HUES6 (cell line): ENCODE results near the gene MYCBP.
A peak's percentile ranks its signal among the peaks of the same experiment; 100 is the strongest.

Experiments used
- H3K27ac ChIP-seq: 2 replicates; pipeline ENCODE4 v1.7.0; 2013; ENCODE audit warnings: low read depth, mild to moderate bottlenecking, low read length, inconsistent platforms
- H3K27me3 ChIP-seq: 2 replicates; pipeline ENCODE4 v1.6.1; 2013; ENCODE audit warnings: low read length; ENCODE audit not compliant: control insufficient read depth, insufficient read depth
- H3K36me3 ChIP-seq: 2 replicates; pipeline ENCODE4 v1.6.1; 2013; ENCODE audit warnings: low read length; ENCODE audit not compliant: control insufficient read depth, insufficient read depth
- H3K4me1 ChIP-seq: 2 replicates; pipeline ENCODE4 v1.6.1; 2013; ENCODE audit warnings: low read length; ENCODE audit not compliant: control insufficient read depth, insufficient read depth
- H3K4me3 ChIP-seq: 2 replicates; pipeline ENCODE4 v1.5.1; 2013; ENCODE audit warnings: low read depth, low read length
- H3K9ac ChIP-seq: one replicate; pipeline ENCODE4 v1.6.1; 2013; ENCODE audit warnings: mild to moderate bottlenecking, low read length
- H3K9me3 ChIP-seq: 2 replicates; pipeline ENCODE4 v1.6.1; 2013; ENCODE audit warnings: low read depth, low read length; ENCODE audit not compliant: control insufficient read depth, insufficient read depth

Gene MYCBP

DNA sequence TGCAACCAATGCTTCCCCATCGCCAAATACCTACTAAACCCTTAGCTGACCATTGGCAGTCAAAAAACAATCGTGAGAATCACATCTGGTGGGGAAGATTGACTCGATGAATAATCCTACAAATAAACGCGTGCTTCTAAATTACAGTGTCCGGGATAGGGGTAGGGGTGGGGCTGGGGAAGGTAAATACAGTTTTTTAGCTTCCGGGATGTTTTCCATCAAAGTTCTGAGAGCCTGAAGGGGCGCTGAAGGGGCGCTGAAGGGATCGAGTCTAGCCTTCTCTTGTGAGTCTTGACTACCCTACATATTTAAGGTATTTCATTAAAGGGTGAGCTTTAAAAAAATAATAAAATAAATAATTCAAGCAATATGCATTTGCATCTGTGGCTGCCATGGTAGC lies 54.1 kb downstream of the MYCBP start:
- Histone ChIP-seq H3K4me1 (peaks cover 12% of the 10 kb centered on the region), H3K4me3 (peak overlapping the region; percentile 72), H3K27me3 (peaks cover 49% of the 10 kb centered on the region), H3K36me3 (no peaks in the 10 kb centered on the region), H3K27ac (no peak overlapping the region; the same call in 1 of the 2 replicates), H3K9ac (peak overlapping the region; percentile 75), H3K9me3 (peaks cover 17% of the 10 kb centered on the region)

DNA sequence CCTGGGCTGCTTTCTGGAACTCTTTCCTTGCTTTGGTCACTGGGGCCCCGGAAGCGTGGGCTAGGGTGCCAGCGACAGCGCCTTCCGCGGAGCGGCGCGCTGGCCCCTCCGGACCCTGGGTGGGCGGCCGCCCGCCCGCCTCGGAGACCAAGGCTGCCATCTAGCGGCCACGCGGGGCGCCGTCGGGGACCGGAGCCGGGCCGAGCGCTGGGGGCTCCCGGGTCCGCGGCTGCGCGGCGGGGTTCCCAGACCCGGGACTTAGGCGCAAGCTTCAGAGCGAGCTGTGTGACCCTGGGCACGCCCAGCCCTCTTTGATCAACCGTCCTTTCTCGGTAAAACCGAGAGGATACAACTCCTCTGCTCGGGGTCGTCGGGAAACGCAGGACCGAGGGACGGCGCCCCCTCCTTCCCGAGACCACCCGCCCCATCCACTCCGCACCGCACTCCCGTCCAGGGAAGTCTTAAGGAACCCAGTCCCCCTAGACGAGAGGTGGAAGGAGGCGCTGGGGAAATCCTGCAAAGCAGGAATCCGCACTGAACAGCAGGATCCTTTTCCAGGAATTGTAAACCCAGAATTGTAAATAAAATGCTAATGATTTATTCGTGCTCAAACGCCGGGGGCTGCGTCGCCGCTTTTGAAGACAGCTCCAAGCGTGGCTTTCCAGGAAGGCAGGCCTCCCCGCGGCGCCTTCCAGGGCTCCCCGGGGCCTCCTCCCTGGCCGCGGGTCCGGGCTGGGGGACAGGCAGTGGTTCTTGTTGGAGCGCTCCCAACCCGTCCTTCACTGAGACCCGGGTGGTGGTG lies 54.8 kb downstream of the MYCBP start:
- Histone ChIP-seq H3K4me1 (peaks cover 15% of the 10 kb centered on the region), H3K9me3 (peaks cover 17% of the 10 kb centered on the region), H3K36me3 (no peaks in the 10 kb centered on the region), H3K27ac (no peak overlapping the region; the same call in 1 of the 2 replicates), H3K9ac (peak overlapping the region; percentile 75), H3K27me3 (peaks cover 52% of the 10 kb centered on the region), H3K4me3 (peak overlapping the region; percentile 72)

DNA sequence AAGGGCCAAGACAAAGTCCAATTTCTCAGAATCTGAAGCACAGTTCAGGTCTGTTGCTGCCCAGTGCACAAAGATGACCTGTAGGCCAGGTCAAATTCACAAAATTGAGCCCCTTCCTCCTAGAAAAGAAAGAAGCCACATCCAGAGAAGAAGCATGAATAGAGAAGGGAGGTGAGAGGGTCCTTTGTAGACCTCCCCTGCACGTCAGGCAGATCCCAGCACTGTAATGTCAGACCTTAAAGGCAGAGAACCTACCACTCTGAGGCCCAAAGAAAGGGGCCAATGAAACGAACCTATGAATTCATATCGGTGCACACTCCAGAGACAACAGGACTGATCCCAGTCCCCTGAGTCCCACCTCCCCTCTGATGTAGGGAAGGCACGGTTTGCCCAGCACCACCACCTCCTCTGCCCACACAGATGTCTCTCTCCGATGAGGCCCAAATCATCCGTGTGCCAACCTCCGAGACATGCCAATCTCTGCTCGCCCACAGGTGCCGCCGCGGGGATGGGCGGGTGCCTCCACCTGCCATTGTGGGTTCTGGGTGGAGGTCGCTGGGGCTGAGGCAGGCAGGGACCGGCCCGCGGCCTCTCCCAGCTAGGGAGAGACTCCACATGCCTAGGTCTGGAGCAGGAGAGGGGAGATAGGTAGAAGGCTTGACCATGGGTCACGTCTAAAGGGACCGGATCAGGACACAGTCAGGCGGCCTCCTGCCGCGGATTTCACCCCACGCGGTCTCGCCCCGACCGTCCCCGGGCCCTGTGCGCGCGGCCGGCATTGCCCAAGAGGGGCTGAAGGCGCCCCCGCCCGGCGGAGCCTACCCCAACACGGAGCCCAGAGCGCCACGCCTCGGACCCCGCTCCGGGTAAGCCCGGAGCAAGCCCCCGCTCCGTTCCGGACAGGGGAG lies 55.6 kb downstream of the MYCBP start:
- Histone ChIP-seq H3K9ac (peak overlapping the region; percentile 61), H3K27ac (no peak overlapping the region; the same call in 1 of the 2 replicates), H3K9me3 (peaks cover 17% of the 10 kb centered on the region), H3K36me3 (no peaks in the 10 kb centered on the region), H3K4me1 (peaks cover 15% of the 10 kb centered on the region), H3K4me3 (peak overlapping the region; percentile 72), H3K27me3 (peaks cover 52% of the 10 kb centered on the region)

DNA sequence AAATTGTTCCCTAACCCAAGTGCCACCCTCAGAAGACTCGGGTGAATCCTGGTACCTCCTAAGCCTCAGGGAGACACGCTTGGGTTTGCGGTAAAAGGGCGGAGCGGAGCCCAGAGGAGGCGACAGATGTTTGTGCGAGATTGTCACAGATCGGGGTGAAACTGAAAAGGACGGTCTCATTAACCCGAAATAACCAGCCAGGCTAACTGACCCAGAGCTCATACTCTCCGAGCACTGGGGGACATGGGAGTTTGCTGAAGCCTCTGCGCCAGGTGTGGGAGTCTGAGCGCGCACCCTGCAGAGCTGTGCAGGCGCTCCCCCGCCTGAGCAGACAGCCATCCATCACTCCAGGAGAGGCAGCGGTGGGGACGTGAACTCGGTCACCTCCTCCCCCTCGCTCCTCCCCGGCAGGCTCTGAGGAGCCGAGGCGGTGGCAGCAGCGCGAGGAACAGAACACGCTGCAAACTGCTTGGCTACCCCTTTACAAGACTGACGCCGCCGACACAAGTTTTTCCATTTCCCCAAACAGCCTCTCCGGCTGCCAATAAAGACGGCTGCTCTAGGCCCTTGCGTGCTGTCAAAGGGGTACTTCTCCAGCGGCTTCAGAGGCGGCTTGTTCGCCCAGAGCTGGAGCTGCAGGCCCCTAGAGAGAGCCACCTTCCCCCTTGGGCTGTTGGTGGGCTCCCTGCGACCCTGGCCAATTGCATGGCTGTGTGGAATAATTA lies 57.1 kb downstream of the MYCBP start:
- no peaks in the 10 kb centered on the region for H3K36me3 ChIP-seq
- no peak overlapping the region for H3K27ac ChIP-seq
- peaks cover 17% of the 10 kb centered on the region for H3K9me3 ChIP-seq
- peaks cover 59% of the 10 kb centered on the region for H3K27me3 ChIP-seq
- peaks cover 15% of the 10 kb centered on the region for H3K4me1 ChIP-seq
- no peak overlapping the region for H3K4me3 ChIP-seq
- no peak overlapping the region for H3K9ac ChIP-seq

DNA sequence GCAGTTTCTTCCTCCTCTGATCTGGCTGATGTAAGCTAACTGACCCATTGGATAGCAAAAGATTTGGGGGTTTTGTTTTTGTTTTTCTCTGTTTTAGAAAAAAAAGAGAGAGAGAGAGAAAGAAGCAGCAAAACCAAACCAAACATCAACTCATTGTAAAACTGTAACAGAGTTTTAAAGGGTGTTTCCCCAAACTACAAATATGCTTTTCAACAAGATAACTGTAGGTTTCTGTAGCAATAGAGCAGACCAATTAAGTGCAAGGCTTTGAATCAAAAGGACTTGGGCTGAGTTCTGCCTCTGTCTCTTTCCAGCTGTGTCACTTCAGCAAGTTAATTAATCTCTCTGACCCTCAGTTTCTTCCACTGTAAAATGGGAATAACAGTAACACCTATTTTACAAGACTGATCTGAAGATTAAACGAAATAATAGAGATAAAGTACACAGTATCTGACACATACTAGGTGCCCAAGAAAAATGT lies 58.1 kb downstream of the MYCBP start:
- Histone ChIP-seq H3K27me3 (peaks cover 59% of the 10 kb centered on the region), H3K4me3 (no peak overlapping the region), H3K27ac (no peak overlapping the region), H3K9me3 (peaks cover 17% of the 10 kb centered on the region), H3K4me1 (peaks cover 15% of the 10 kb centered on the region), H3K36me3 (no peaks in the 10 kb centered on the region), H3K9ac (no peak overlapping the region)

DNA sequence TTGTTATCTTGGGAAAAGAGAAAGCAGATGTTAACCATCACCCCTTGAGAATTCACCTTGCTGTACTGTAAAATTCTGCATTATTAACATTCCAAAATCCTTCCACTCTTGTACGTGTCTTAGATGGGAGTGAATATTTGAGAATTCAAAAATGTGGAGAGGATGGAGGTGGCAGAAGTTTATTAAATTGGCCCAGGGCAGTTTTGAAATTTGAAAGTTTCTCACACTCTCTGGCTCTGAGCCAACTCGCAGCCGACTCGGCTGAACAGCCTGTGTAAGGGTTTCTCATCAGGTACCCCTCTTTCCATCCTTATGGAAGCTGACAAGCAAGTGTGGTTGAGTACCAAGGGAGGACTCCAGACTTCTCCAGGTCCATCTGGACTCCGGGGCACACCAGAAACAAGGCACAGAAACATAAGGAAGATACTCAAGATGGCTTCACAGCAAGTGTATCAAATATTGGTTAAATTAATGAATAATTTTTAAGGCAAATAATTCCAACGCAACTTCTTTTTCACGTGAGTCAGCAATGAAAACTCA lies 58.6 kb downstream of the MYCBP start:
- no peaks in the 10 kb centered on the region for H3K36me3 ChIP-seq
- H3K9me3 ChIP-seq, result peaks cover 17% of the 10 kb centered on the region
- H3K9ac ChIP-seq, result no peak overlapping the region
- no peak overlapping the region for H3K27ac ChIP-seq
- peaks cover 55% of the 10 kb centered on the region for H3K27me3 ChIP-seq
- no peak overlapping the region for H3K4me3 ChIP-seq
- peaks cover 12% of the 10 kb centered on the region for H3K4me1 ChIP-seq

DNA sequence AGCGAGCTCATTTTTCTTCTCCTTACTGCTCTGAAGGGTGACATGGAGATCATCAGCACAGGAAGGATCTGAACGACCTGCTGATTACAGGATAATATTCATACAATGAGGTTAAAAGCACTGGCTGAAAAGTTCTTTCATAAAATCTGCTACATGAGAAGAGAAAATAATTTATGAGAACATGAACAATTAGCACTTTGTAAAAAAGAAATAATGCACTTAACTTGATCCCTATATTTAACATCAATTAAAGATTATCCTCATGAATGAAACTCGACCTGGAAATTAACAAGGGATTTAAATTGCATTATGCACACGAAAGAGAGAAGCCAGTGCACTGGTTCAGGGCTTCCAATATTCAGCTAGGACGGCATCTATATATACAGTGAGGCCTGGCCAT lies 60.2 kb downstream of the MYCBP start:
- Histone ChIP-seq H3K4me1 (peaks cover 10% of the 10 kb centered on the region), H3K27ac (no peak overlapping the region), H3K9ac (no peak overlapping the region), H3K4me3 (no peak overlapping the region), H3K9me3 (peaks cover 17% of the 10 kb centered on the region), H3K36me3 (no peaks in the 10 kb centered on the region), H3K27me3 (peaks cover 55% of the 10 kb centered on the region)
